HG03066 (cell line): ENCODE measurements around the gene ACAA2.

ENCODE experiments used
- ATAC-seq: cut with Tn5 transposase; IDR thresholded peaks from one replicate; pipeline ENCODE4 v1.9.1; 2021; ENCODE audit warnings: low read depth; ENCODE audit not compliant: unreplicated experiment

The ACAA2 gene

GRCh38 chr18:49769047-49769728 lies 44.1 kb downstream of the ACAA2 start:
- no peak for ATAC-seq

GRCh38 chr18:49768051-49768391 lies 45.3 kb downstream of the ACAA2 start:
- ATAC-seq, result no peak

- no peak for ATAC-seq
Observed at GRCh38 chr18:49767111-49768050, 46.0 kb downstream of the ACAA2 start.

GRCh38 chr18:49766646-49767045 lies 46.7 kb downstream of the ACAA2 start:
- no peak for ATAC-seq

- no peak for ATAC-seq
Observed at GRCh38 chr18:49764032-49764431, 49.3 kb downstream of the ACAA2 start.

- no peak for ATAC-seq
Observed at GRCh38 chr18:49763590-49763989, 49.7 kb downstream of the ACAA2 start.

- ATAC-seq, result no peak
Observed at GRCh38 chr18:49762191-49763077, 50.9 kb downstream of the ACAA2 start.

- no peak for ATAC-seq
Observed at GRCh38 chr18:49761771-49762170, 51.6 kb downstream of the ACAA2 start.

GRCh38 chr18:49758263-49758610 lies 55.1 kb downstream of the ACAA2 start:
- ATAC-seq, result no peak

- no peak for ATAC-seq
Observed at GRCh38 chr18:49757513-49758262, 55.6 kb downstream of the ACAA2 start.

GRCh38 chr18:49756671-49757362 lies 56.5 kb downstream of the ACAA2 start:
- ATAC-seq, result no peak

GRCh38 chr18:49756135-49756534 lies 57.2 kb downstream of the ACAA2 start:
- ATAC-seq, result no peak

- no peak for ATAC-seq
Observed at GRCh38 chr18:49755489-49755888, 57.8 kb downstream of the ACAA2 start.

GRCh38 chr18:49754866-49755265 lies 58.5 kb downstream of the ACAA2 start:
- ATAC-seq, result no peak

- no peak for ATAC-seq
Observed at GRCh38 chr18:49753643-49754042, 59.7 kb downstream of the ACAA2 start.

GRCh38 chr18:49752095-49752457 lies 61.3 kb downstream of the ACAA2 start:
- ATAC-seq, result no peak

GRCh38 chr18:49751427-49752094 lies 61.8 kb downstream of the ACAA2 start:
- no peak for ATAC-seq

- no peak for ATAC-seq
Observed at GRCh38 chr18:49749563-49749962, 63.8 kb downstream of the ACAA2 start.

- no peak for ATAC-seq
Observed at GRCh38 chr18:49747876-49748275, 65.5 kb downstream of the ACAA2 start.
